ENCODE measurements around the gene STOX2.
A peak's percentile ranks its signal among the peaks of the same experiment; 100 is the strongest.

STOX2 gene

DNA sequence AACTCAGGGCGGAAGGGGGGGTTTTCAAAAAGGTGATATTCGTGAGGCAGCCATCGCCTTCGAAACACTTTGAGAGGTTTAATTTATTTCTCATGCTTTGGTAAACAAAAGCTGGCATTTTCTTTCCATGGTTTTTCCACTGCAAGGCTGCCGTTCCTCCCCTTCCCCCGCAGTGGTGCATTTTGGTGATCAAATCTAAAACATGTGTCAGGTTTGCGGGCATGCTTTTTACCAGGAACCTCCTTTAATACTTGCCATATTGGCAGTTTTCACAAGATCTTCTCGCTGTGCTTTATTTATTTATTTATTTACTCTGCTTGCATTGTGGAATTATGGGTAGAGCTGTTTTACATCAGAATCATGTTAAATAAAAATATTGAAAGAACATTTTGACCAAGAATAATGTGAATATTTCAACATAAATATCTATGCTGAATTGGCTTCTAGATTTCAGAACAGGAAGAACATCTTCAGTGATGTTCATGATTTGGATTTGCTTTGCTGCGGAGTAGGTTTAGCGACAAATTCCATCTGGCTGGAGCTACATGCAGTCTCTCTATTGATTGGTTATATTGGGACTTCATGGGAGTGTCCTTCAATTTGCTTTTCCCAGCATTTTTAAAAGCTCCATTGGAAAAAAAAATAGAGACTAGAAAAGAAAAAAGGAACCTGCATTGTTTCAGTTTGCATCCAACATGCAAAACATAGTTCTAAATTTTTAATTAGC is 54.4 kb downstream of the STOX2 start:
- no peak for DNase-seq (ENCODE audit: low read depth in 1 of 2, low spot score in 1 of 2)
- in situ Hi-C loops (cut with HindIII; ENCODE audit: low pct_unique_long_range_greater_than_20kb, low sequenced_read_pairs): no loop called here
- no peak for TF ChIP-seq JUND (IDR thresholded peaks at IDR 0.05; ENCODE audit: low read depth)

DNA sequence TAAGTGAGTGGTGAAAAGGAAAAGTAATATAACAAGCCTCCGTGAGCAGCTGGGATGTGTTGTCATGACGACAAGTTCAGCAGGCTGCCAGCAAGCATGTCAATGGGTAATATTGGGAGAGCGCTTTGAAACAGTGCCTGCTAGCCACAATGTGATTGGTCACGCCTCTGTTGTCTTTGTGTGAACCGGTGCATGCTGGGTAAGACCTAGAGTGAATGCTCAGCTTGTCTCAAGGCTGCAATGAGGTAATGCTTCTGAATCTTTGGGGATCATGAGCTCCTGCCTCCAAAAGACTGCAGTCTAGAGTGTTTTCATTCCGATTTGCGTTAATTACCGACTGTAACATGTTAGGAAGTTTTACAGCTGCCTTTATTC is 54.9 kb downstream of the STOX2 start:
- in situ Hi-C loops (cut with HindIII; ENCODE audit: low pct_unique_long_range_greater_than_20kb, low sequenced_read_pairs): no loop called here
- no peak for TF ChIP-seq JUND (IDR thresholded peaks at IDR 0.05; ENCODE audit: low read depth)
- DNase-seq (ENCODE audit: low read depth in 1 of 2, low spot score in 1 of 2): peak in 1 of 2 experiments; percentile 64

DNA sequence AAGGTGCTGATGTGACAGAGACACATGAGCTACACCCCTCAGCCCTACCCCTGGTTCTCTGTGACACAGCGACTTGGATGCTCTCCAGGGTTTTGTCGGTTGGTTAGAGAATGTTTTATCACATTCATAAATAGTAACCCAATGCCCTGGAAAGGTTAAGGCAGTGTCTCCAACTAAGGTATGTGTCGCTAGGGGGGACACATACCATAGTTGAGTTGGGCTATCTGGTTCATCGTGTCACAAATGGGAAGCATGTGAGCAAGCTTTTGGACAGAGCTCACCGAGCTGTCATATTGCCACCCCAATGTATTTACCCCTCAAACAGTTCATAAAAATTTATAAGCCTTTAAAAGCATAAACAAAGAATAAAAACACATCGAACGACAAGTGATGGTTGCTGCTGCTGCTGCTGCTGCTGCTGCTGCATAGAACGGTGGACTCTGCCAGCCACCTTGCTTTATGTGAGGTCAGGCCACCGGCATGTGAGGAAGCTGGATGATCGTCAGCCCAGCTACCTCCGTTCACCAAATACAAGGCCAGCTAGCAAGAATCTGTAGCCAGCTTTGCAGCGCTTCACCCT is 55.9 kb downstream of the STOX2 start:
- TF ChIP-seq JUND (IDR thresholded peaks at IDR 0.05; ENCODE audit: low read depth): no peak
- no peak for DNase-seq (ENCODE audit: low read depth in 1 of 2, low spot score in 1 of 2)
- in situ Hi-C loops (cut with HindIII; ENCODE audit: low pct_unique_long_range_greater_than_20kb, low sequenced_read_pairs): no loop called here

DNA sequence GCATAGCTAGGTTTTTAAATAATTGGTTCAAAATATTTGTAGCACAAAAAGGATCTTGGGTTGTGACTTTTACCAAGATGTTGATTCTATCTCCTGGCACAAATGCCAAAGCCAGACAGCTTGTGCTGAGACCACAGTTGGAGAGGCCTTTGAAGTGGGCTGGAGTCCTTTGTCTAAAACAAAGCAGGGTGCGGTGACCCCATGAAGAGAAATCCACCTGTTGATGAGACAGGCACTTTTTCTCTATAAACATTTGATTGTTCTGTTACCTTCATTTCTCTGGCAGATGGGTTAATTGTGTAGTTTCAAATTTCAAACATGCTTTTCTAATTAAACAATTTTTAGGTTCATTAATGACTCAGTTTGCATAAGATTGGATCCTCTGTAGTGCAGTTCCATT is 56.7 kb downstream of the STOX2 start:
- TF ChIP-seq JUND (IDR thresholded peaks at IDR 0.05; ENCODE audit: low read depth): no peak
- no peak for DNase-seq (ENCODE audit: low read depth in 1 of 2, low spot score in 1 of 2)
- in situ Hi-C loops (cut with HindIII; ENCODE audit: low pct_unique_long_range_greater_than_20kb, low sequenced_read_pairs): no loop called here

DNA sequence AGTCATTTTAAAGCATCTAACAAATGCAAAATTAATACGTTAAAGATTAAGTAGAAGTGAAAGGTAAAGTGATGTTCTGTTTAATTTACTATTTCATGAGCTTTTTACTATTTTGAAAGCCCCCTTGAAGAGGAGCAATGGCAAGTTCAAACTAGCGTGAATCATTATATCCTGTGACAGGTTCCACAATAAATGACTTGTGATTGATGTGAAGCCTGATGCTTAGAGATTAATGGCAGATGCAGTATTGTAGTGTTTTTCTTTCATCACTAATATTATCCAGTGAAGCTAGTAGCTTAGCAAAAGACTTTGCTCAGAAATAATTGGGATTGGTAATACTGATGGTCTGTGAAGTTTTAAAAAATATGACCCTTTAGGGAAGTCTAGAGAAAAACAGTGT is 57.3 kb downstream of the STOX2 start:
- no peak for TF ChIP-seq JUND (IDR thresholded peaks at IDR 0.05; ENCODE audit: low read depth)
- DNase-seq (ENCODE audit: low read depth in 1 of 2, low spot score in 1 of 2): no peak
- in situ Hi-C loops (cut with HindIII; ENCODE audit: low pct_unique_long_range_greater_than_20kb, low sequenced_read_pairs): no loop called here

DNA sequence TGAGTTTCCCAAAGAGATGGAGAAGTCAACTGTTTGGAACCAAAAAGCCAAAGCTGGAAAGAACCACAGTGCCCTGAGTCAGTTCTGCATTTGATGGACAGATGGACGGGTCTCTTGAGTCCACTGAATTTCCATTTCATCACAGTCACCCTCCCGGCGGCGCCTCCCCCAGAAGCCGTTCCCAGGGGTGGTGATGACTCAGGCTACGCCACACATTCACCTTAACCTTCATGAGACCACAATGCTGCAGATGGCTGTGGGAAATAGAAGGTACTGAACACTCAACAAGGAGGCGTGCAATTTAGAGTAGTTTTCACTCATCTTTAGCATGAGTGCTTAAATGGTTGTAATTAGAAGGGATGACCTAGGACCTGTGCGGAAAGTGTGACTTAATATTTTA is 61.3 kb downstream of the STOX2 start:
- no peak for TF ChIP-seq JUND (IDR thresholded peaks at IDR 0.05; ENCODE audit: low read depth)
- no peak for DNase-seq (ENCODE audit: low read depth in 1 of 2, low spot score in 1 of 2)
- in situ Hi-C loops (cut with HindIII; ENCODE audit: low pct_unique_long_range_greater_than_20kb, low sequenced_read_pairs): no loop called here

DNA sequence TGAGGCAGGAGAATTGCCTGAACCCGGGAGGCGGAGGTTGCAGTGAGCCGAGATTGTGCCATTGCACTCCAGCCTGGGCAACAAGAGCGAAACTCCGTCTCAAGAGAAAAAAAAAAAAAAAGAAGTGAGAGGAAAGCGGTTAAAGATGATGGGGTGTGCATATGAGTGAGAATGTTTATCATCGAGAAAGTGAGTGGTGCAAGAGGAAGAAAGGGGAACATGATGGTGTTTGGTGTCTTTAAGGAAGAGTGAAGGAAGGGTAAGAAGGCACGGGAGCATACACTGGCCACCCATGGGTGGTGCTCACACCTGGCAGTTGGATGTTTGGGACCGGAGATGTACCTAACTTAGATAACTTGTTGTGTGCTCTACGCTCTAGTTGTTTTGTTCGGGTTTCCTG is 62.2 kb downstream of the STOX2 start:
- no peak for TF ChIP-seq JUND (IDR thresholded peaks at IDR 0.05; ENCODE audit: low read depth)
- in situ Hi-C loops (cut with HindIII; ENCODE audit: low pct_unique_long_range_greater_than_20kb, low sequenced_read_pairs): no loop called here
- DNase-seq (ENCODE audit: low read depth in 1 of 2, low spot score in 1 of 2): no peak

DNA sequence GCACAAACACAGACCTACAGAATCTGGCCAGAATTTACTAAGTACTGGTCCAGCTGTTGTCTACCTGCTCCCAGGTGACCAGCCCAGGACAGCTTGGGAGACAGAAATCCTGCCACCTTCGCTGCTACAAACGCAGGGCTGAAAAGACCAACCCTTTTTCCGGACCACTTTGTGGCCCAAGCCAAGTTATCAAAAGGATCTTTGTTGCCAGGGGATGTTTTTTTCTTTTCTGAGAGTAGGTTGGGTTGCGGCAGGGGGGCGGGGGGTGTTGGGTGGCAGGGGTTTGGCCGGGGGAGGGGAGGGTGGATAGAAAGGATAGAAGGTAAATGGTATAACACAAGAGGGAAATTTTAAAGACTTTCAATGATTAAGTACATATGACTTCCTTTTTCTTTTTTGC is 63.4 kb downstream of the STOX2 start:
- in situ Hi-C loops (cut with HindIII; ENCODE audit: low pct_unique_long_range_greater_than_20kb, low sequenced_read_pairs): no loop called here

DNA sequence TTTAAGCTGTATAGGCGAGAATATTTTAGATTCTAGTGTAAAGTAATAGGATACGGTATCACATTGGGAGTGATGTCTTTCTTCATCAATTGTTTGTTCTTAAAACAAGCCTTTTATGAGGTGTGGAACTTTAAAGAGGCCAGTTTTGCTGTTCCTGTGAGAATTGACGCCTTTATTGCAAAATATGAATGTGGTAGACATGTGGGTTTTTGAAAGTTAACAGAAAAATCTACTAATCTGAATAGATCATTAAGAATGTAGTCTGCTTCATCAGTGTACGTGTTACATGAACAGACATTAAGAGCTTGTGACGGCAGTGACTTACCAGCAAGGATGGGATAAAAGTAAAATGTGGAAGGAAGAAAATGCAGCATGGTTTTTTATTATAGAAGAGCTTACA is 63.8 kb downstream of the STOX2 start:
- no peak for TF ChIP-seq JUND (IDR thresholded peaks at IDR 0.05; ENCODE audit: low read depth)

More for the DNA sequence above, 63.4 kb downstream of the STOX2 start:
- no peak for DNase-seq (ENCODE audit: low read depth in 1 of 2, low spot score in 1 of 2)
- no peak for TF ChIP-seq JUND (IDR thresholded peaks at IDR 0.05; ENCODE audit: low read depth)

DNA sequence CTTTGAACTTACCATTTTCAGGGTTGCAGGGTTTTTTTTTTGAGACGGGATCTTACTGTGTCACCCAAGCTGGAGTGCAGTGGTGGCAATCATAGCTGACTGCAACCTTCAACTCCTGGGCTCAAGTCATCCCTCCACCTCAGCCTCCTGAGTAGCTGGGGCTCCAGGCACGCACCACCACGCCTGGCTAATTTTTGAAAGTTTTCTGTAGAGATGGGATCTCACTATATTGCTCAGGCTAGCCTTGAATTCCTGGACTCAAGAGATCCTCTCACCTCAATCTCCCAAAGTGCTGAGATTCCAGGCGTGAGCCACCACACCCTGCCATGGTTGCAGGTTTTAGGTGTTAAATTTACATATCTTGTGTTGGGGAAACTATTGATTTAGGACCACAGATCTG is 64.5 kb downstream of the STOX2 start:
- no peak for DNase-seq (ENCODE audit: low read depth in 1 of 2, low spot score in 1 of 2)
- TF ChIP-seq JUND (IDR thresholded peaks at IDR 0.05; ENCODE audit: low read depth): no peak
- in situ Hi-C loops (cut with HindIII; ENCODE audit: low pct_unique_long_range_greater_than_20kb, low sequenced_read_pairs): no loop called here

More for the DNA sequence above, 63.8 kb downstream of the STOX2 start:
- DNase-seq (ENCODE audit: low read depth in 1 of 2, low spot score in 1 of 2): no peak
- in situ Hi-C loops (cut with HindIII; ENCODE audit: low pct_unique_long_range_greater_than_20kb, low sequenced_read_pairs): no loop called here

DNA sequence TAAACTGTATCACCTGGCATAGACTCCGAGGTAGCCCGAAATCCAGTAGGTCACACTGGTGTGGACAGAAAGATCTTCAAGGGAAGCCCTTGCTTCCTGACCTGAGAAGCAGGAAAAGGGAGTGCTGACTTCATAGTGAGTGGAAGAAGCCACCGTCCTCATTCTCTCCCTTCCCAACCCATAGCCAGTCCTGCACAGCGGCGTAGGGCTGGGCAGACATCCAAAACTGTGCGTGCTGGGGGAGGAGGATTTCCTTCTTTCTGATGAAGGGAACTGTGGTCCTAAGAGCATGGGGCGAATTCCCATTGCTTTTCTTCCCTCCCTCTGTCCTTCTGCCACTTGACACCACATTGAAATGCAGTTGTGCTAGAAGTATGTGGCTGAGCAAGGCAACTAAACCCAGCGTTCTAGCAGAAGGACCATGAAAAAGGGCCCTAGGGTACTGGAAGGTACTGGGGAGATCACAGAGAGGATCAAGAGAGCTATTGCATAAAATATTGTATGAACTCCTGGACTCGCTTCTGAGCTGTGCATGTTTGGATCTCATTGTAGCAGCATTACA is 66.9 kb downstream of the STOX2 start:
- no peak for TF ChIP-seq JUND (IDR thresholded peaks at IDR 0.05; ENCODE audit: low read depth)
- no peak for DNase-seq (ENCODE audit: low read depth in 1 of 2, low spot score in 1 of 2)

DNA sequence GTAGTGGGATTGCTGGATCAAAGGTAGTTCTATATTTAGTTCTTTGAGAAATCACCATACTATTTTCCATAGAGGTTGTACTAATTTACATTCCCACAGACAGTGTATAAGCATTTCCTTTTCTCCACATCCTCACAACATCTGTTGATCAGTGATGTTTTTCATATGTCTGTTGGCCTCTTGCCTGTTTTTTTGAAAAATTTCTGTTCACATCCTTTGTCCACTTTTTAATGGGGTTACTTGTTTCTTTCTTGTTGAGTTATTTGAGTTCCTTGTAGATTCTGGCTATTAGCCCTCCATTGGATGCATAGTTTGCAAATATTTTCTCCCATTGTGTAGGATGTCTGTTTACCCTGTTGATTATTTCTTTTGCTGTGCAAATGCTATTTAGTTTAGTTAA is 72.6 kb downstream of the STOX2 start:
- in situ Hi-C loops (cut with HindIII; ENCODE audit: low pct_unique_long_range_greater_than_20kb, low sequenced_read_pairs): no loop called here

More for the DNA sequence above, 66.9 kb downstream of the STOX2 start:
- in situ Hi-C loops (cut with HindIII; ENCODE audit: low pct_unique_long_range_greater_than_20kb, low sequenced_read_pairs): no loop called here

DNA sequence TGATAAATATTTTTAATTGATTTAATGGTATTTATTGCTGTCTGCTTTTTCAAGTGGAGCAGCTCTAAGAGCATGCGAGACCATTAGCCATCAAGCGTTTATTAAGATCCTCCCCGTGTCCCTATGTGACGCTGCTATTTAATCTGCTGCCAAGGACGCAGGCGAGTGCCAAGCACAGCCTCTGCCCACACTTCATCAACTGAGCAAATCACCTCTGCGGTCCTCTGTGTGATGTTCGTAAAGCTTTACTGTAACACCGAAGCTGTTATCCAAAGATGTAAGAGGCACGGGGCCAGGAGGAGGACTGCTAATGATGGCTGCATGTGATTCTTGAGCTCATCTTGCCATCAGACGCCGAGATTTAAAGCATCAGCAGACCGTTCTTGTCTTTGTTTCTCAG is 79.5 kb downstream of the STOX2 start:
- no peak for TF ChIP-seq JUND (IDR thresholded peaks at IDR 0.05; ENCODE audit: low read depth)
- DNase-seq (ENCODE audit: low read depth in 1 of 2, low spot score in 1 of 2): no peak
- in situ Hi-C loops (cut with HindIII; ENCODE audit: low pct_unique_long_range_greater_than_20kb, low sequenced_read_pairs): no loop called here

More for the DNA sequence above, 72.6 kb downstream of the STOX2 start:
- TF ChIP-seq JUND (IDR thresholded peaks at IDR 0.05; ENCODE audit: low read depth): no peak
- DNase-seq (ENCODE audit: low read depth in 1 of 2, low spot score in 1 of 2): no peak
